Calu3 (cell line): ENCODE results near the gene OR1L8. TPM values are rescaled to one million over a fixed set of nuclear protein-coding genes. Genes with fewer than 3 reads are reported as not detected.

Source experiments
- BruUV-seq: library from RNA; stranded (reverse); fragments of 400-500 nt; replicated peaks from 2 replicates; lab custom pipeline; 2021; lab: Mats Ljungman, UMichigan
- CTCF ChIA-PET: fragments of 300-600 bp; sonication (Branson Sonifier 250); formaldehyde crosslinking; loops from one replicate; lab custom pipeline; 2022; ENCODE audit warnings: antibody characterized with exemption; lab: Charles Lee
- DNase-seq: peaks from one replicate; pipeline ENCODE4 v3.0.0; 2022
- H3K27ac Mint-ChIP-seq: one replicate; pipeline ENCODE4 v1.8.0; 2022; ENCODE audit warnings: mixed read lengths; ENCODE audit not compliant: unreplicated experiment
- H3K27me3 Mint-ChIP-seq: one replicate; pipeline ENCODE4 v1.8.0; 2022; ENCODE audit warnings: mixed read lengths; ENCODE audit not compliant: unreplicated experiment
- H3K36me3 Mint-ChIP-seq: one replicate; pipeline ENCODE4 v1.8.0; 2022; ENCODE audit warnings: mild to moderate bottlenecking, moderate library complexity, mixed read lengths; ENCODE audit not compliant: insufficient read depth, unreplicated experiment
- H3K4me1 Mint-ChIP-seq: one replicate; pipeline ENCODE4 v1.8.0; 2022; ENCODE audit warnings: mild to moderate bottlenecking, low read depth, mixed read lengths; ENCODE audit not compliant: unreplicated experiment
- H3K4me3 Mint-ChIP-seq: one replicate; pipeline ENCODE4 v1.8.0; 2022; ENCODE audit warnings: mild to moderate bottlenecking, low read depth, moderate library complexity, mixed read lengths; ENCODE audit not compliant: unreplicated experiment
- H3K9me3 Mint-ChIP-seq: one replicate; pipeline ENCODE4 v1.8.0; 2022; ENCODE audit warnings: low read depth, mixed read lengths; ENCODE audit not compliant: unreplicated experiment
- intact Hi-C: fragments of 100-400 bp; cut with micrococcal nuclease; formaldehyde crosslinking; loops from one replicate; pipeline ENCODE4 v1.10.0; 2022; ENCODE audit not compliant: unreplicated experiment
- total RNA-seq: library from RNA; stranded (reverse); gene quantifications from 2 replicates; pipeline ENCODE4 v1.2.3, GENCODE V29; 2022
- TF ChIP-seq, protein P1 (sequence below): fragments of 200-600 bp; IDR thresholded peaks from one replicate; pipeline ENCODE4 v1.8.0; 2022; ENCODE audit warnings: antibody characterized with exemption; ENCODE audit not compliant: unreplicated experiment

The OR1L8 gene
- total RNA-seq, 1 experiment from 2014 or later = not detected

DNA sequence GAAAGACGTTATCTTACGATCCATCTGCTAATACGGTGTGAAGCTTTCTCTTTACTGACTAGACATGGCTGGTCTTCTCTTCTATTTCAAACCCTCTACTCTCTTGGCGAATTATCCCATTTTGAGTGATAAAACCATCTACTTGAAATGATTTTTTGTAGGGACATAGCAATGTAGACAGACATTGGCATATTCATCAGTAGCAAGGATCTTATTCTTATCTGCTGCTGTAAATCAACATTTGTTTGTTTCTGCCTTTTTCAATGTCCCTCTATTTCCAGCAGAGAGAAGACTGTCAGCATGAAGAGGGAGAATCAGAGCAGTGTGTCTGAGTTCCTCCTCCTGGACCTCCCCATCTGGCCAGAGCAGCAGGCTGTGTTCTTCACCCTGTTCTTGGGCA lies 64.3 kb downstream of the OR1L8 start, which contains the start of gene OR1J4:
Gene OR1J4 (plus strand): TSS at position 301 of the 400 bp plus-strand sequence. CDS start 0 bp downstream, at position 301.
- CTCF ChIA-PET = no interaction called here
- H3K27me3 Mint-ChIP-seq = peaks cover 30% of the 10 kb centered on the region
- intact Hi-C loops = loop anchor here (5.0 kb wide), 1 partner anchor 52 kb away; no protein-coding TSS in a partner anchor

DNA sequence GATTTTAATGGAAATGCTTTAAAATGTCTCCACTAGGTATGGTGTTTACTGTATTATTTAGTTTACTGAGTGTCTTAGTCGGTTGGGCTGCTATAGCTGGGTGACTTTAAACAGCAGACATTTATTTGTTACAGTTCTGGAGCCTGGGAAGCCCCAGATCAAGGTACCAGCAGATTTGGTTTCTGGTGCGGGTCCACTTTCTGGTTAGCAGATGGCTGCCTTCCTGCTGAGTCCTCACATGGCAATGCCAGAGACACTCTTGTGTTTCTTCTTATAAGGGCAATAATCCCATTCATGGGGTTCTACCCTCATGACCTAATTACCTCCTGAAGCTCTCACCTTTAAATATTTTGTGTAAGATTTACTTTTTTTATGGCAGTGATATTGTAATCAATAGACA lies 65.0 kb downstream of the OR1L8 start:
- intact Hi-C loops = loop anchor here (5.0 kb wide), 1 partner anchor 51 kb away; no protein-coding TSS in a partner anchor
- H3K4me1 Mint-ChIP-seq = no peaks in the 10 kb centered on the region

More for the DNA sequence above, 64.3 kb downstream of the OR1L8 start, which contains the start of gene OR1J4:
- BruUV-seq = no TSS peak
- Mint-ChIP-seq H3K9me3 (no peaks in the 10 kb centered on the region), H3K36me3 (no peaks in the 10 kb centered on the region), H3K4me3 (no peak within 1 kb of the TSS), H3K27ac (no peak within 1 kb of the TSS), H3K4me1 (no peaks in the 10 kb centered on the region)
- DNase-seq = no peak
- TF ChIP-seq, protein P1, sequence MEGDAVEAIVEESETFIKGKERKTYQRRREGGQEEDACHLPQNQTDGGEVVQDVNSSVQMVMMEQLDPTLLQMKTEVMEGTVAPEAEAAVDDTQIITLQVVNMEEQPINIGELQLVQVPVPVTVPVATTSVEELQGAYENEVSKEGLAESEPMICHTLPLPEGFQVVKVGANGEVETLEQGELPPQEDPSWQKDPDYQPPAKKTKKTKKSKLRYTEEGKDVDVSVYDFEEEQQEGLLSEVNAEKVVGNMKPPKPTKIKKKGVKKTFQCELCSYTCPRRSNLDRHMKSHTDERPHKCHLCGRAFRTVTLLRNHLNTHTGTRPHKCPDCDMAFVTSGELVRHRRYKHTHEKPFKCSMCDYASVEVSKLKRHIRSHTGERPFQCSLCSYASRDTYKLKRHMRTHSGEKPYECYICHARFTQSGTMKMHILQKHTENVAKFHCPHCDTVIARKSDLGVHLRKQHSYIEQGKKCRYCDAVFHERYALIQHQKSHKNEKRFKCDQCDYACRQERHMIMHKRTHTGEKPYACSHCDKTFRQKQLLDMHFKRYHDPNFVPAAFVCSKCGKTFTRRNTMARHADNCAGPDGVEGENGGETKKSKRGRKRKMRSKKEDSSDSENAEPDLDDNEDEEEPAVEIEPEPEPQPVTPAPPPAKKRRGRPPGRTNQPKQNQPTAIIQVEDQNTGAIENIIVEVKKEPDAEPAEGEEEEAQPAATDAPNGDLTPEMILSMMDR = no peak

More for the DNA sequence above, 65.0 kb downstream of the OR1L8 start:
- DNase-seq = no peak
- no peak overlapping the region for H3K4me3 Mint-ChIP-seq
- no TSS peak for BruUV-seq
- H3K9me3 Mint-ChIP-seq = no peaks in the 10 kb centered on the region
- peaks cover 24% of the 10 kb centered on the region for H3K27me3 Mint-ChIP-seq
- CTCF ChIA-PET = no interaction called here
- no peaks in the 10 kb centered on the region for H3K36me3 Mint-ChIP-seq
- TF ChIP-seq, protein P1 = no peak
- no peak overlapping the region for H3K27ac Mint-ChIP-seq

Other genes starting within 250 kb of the OR1L8 start
- gene PTGS1, start 212.4 kb downstream of the OR1L8 start, total RNA-seq = 0.66 and 0.71 TPM in 2 replicates
- gene OR1J1, start 105.5 kb downstream of the OR1L8 start, total RNA-seq = not detected in 2 replicates
- gene OR1J2, start 72.6 kb downstream of the OR1L8 start, total RNA-seq = not detected in 2 replicates
- gene OR1J4, start 64.2 kb downstream of the OR1L8 start, total RNA-seq = not detected in 2 replicates
- gene OR1N1, start 56.1 kb downstream of the OR1L8 start, total RNA-seq = not detected in 2 replicates
- gene OR1N2, start 30.3 kb downstream of the OR1L8 start, total RNA-seq = not detected in 2 replicates
- gene OR1Q1, start 31.4 kb upstream of the OR1L8 start, total RNA-seq = not detected in 2 replicates
- not detected in 2 replicates for gene OR1B1, start 74.2 kb upstream of the OR1L8 start, total RNA-seq
- gene OR1L1, start 78.3 kb upstream of the OR1L8 start, total RNA-seq = not detected in 2 replicates
- not detected in 2 replicates for gene OR1L3, start 91.7 kb upstream of the OR1L8 start, total RNA-seq
- not detected in 2 replicates for gene OR1L4, start 140.6 kb upstream of the OR1L8 start, total RNA-seq
- not detected in 2 replicates for gene OR1L6, start 158.9 kb upstream of the OR1L8 start, total RNA-seq
- not detected in 2 replicates for gene OR5C1, start 205.5 kb upstream of the OR1L8 start, total RNA-seq
- gene OR1K1, start 216.7 kb upstream of the OR1L8 start, total RNA-seq = not detected in 2 replicates
- gene PDCL, start 245.2 kb upstream of the OR1L8 start, total RNA-seq = 7.2 and 9.4 TPM in 2 replicates